ENCODE measurements around the gene SAXO1. TPM values are rescaled to one million over a fixed set of nuclear protein-coding genes. Genes with fewer than 3 reads are reported as not detected.
"Not testable (repeated sequence)": the region's sequence is repeated elsewhere in the genome, so short reads cannot be mapped to it uniquely, and the experiment has no call there.

SAXO1 gene
- total RNA-seq, 1 experiment from 2014 or later, result not detected

GRCh38 chr9:18939943-18940342, 93.1 kb downstream of the SAXO1 start:
- Histone ChIP-seq H4K20me1 (ENCODE audit: low read length) (no peaks in the 10 kb centered on the region), H3K9ac (ENCODE audit: low read length) (no peak overlapping the region), H3F3A (ENCODE audit: low read length, unreplicated experiment) (no peaks in the 10 kb centered on the region), H2AFZ (ENCODE audit: low read length) (no peak overlapping the region), H3K27me3 (ENCODE audit: low read length) (0 out of 2 replicates have a peak, but pooled peaks cover 3% of the 10 kb centered on the region), H3K4me3 (ENCODE audit: low read length) (no peak overlapping the region), H3K27ac (ENCODE audit: low read length) (no peak overlapping the region), H3K4me2 (ENCODE audit: low read length) (no peak overlapping the region), H3K79me2 (ENCODE audit: low read length) (no peaks in the 10 kb centered on the region), H3K4me1 (ENCODE audit: insufficient read depth, low read length) (no peaks in the 10 kb centered on the region), H3K9me2 (replicated peaks; ENCODE audit: low read length) (no peaks in the 10 kb centered on the region), H3K36me3 (ENCODE audit: low read depth, low read length) (no peaks in the 10 kb centered on the region), H3K9me3 (ENCODE audit: low read length) (no peaks in the 10 kb centered on the region)
- POLR2A ChIA-PET (ENCODE audit: unreplicated experiment), result no interaction called here
- no TSS peak for BruUV-seq (replicated peaks)
- CTCF ChIA-PET, result no interaction called here
- DNase-seq (no peak), ATAC-seq (no peak)
- TF ChIP-seq, protein P1, sequence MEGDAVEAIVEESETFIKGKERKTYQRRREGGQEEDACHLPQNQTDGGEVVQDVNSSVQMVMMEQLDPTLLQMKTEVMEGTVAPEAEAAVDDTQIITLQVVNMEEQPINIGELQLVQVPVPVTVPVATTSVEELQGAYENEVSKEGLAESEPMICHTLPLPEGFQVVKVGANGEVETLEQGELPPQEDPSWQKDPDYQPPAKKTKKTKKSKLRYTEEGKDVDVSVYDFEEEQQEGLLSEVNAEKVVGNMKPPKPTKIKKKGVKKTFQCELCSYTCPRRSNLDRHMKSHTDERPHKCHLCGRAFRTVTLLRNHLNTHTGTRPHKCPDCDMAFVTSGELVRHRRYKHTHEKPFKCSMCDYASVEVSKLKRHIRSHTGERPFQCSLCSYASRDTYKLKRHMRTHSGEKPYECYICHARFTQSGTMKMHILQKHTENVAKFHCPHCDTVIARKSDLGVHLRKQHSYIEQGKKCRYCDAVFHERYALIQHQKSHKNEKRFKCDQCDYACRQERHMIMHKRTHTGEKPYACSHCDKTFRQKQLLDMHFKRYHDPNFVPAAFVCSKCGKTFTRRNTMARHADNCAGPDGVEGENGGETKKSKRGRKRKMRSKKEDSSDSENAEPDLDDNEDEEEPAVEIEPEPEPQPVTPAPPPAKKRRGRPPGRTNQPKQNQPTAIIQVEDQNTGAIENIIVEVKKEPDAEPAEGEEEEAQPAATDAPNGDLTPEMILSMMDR (conservative IDR thresholded peaks at IDR 0.05; ENCODE audit: low read depth, low read length), result no peak
- TF ChIP-seq EZH2phosphoT487 (IDR thresholded peaks at IDR 0.05; ENCODE audit: borderline replicate concordance, low read length), result no peak
- TF ChIP-seq EZH2 (IDR thresholded peaks at IDR 0.05; ENCODE audit: low read length, unreplicated experiment), result no peak
- intact Hi-C loops (cut with micrococcal nuclease), result no loop called here

- no peak for ATAC-seq
- ChIA-PET CTCF (interaction anchor here (0.5 kb wide), 1 partner anchor 8 kb away, joined by 3 read pairs; no protein-coding TSS in a partner anchor), POLR2A (ENCODE audit: unreplicated experiment) (no interaction called here)
- intact Hi-C loops (cut with micrococcal nuclease), result no loop called here
- H3K9ac ChIP-seq (ENCODE audit: low read length), result no peak overlapping the region
- H3K4me3 ChIP-seq (ENCODE audit: low read length), result no peak overlapping the region
- no peak for TF ChIP-seq EZH2 (IDR thresholded peaks at IDR 0.05; ENCODE audit: low read length, unreplicated experiment)
- TF ChIP-seq EZH2phosphoT487 (IDR thresholded peaks at IDR 0.05; ENCODE audit: borderline replicate concordance, low read length), result no peak
- TF ChIP-seq, protein P1 (conservative IDR thresholded peaks at IDR 0.05; ENCODE audit: low read depth, low read length), result no peak
- BruUV-seq (replicated peaks), result no TSS peak
- H3K4me2 ChIP-seq (ENCODE audit: low read length), result no peak overlapping the region
- no peaks in the 10 kb centered on the region for H3K4me1 ChIP-seq (ENCODE audit: insufficient read depth, low read length)
- H4K20me1 ChIP-seq (ENCODE audit: low read length), result no peaks in the 10 kb centered on the region
- H2AFZ ChIP-seq (ENCODE audit: low read length), result no peak overlapping the region
- no peaks in the 10 kb centered on the region for H3K9me2 ChIP-seq (replicated peaks; ENCODE audit: low read length)
- no peaks in the 10 kb centered on the region for H3K36me3 ChIP-seq (ENCODE audit: low read depth, low read length)
- H3K9me3 ChIP-seq (ENCODE audit: low read length), result no peaks in the 10 kb centered on the region
- 0 out of 2 replicates have a peak, but pooled peaks cover 3% of the 10 kb centered on the region for H3K27me3 ChIP-seq (ENCODE audit: low read length)
- H3K27ac ChIP-seq (ENCODE audit: low read length), result no peak overlapping the region
- no peaks in the 10 kb centered on the region for H3F3A ChIP-seq (ENCODE audit: low read length, unreplicated experiment)
- H3K79me2 ChIP-seq (ENCODE audit: low read length), result no peaks in the 10 kb centered on the region
- DNase-seq, result no peak
These were observed 96.7 kb downstream of the SAXO1 start for GRCh38 chr9:18936094-18936871.

GRCh38 chr9:18935541-18935940, 97.5 kb downstream of the SAXO1 start:
- H3K27me3 ChIP-seq (ENCODE audit: low read length), result 0 out of 2 replicates have a peak, but pooled peaks cover 3% of the 10 kb centered on the region
- H3F3A ChIP-seq (ENCODE audit: low read length, unreplicated experiment), result no peaks in the 10 kb centered on the region
- ATAC-seq, result no peak
- no peak overlapping the region for H3K4me3 ChIP-seq (ENCODE audit: low read length)
- ChIA-PET CTCF (interaction anchor here (0.5 kb wide), 1 partner anchor 9 kb away, joined by 3 read pairs; no protein-coding TSS in a partner anchor), POLR2A (ENCODE audit: unreplicated experiment) (no interaction called here)
- no peak overlapping the region for H3K27ac ChIP-seq (ENCODE audit: low read length)
- intact Hi-C loops (cut with micrococcal nuclease), result no loop called here
- H3K79me2 ChIP-seq (ENCODE audit: low read length), result no peaks in the 10 kb centered on the region
- H3K9me3 ChIP-seq (ENCODE audit: low read length), result no peaks in the 10 kb centered on the region
- no peak overlapping the region for H2AFZ ChIP-seq (ENCODE audit: low read length)
- H3K9me2 ChIP-seq (replicated peaks; ENCODE audit: low read length), result no peaks in the 10 kb centered on the region
- H3K4me1 ChIP-seq (ENCODE audit: insufficient read depth, low read length), result no peaks in the 10 kb centered on the region
- H3K9ac ChIP-seq (ENCODE audit: low read length), result no peak overlapping the region
- H3K36me3 ChIP-seq (ENCODE audit: low read depth, low read length), result no peaks in the 10 kb centered on the region
- H3K4me2 ChIP-seq (ENCODE audit: low read length), result no peak overlapping the region
- DNase-seq, result no peak
- H4K20me1 ChIP-seq (ENCODE audit: low read length), result no peaks in the 10 kb centered on the region
- TF ChIP-seq, protein P1 (conservative IDR thresholded peaks at IDR 0.05; ENCODE audit: low read depth, low read length), result no peak
- BruUV-seq (replicated peaks), result no TSS peak

- H3K27me3 ChIP-seq (ENCODE audit: low read length); H3K9me3 ChIP-seq (ENCODE audit: low read length); DNase-seq; H3K4me1 ChIP-seq (ENCODE audit: insufficient read depth, low read length); ATAC-seq; intact Hi-C loops (cut with micrococcal nuclease); H3K4me2 ChIP-seq (ENCODE audit: low read length); H4K20me1 ChIP-seq (ENCODE audit: low read length); BruUV-seq (replicated peaks); H2AFZ ChIP-seq (ENCODE audit: low read length); H3K9ac ChIP-seq (ENCODE audit: low read length); H3F3A ChIP-seq (ENCODE audit: low read length, unreplicated experiment); H3K9me2 ChIP-seq (replicated peaks; ENCODE audit: low read length); H3K4me3 ChIP-seq (ENCODE audit: low read length); H3K36me3 ChIP-seq (ENCODE audit: low read depth, low read length); H3K79me2 ChIP-seq (ENCODE audit: low read length); H3K27ac ChIP-seq (ENCODE audit: low read length); CTCF ChIA-PET; POLR2A ChIA-PET (ENCODE audit: unreplicated experiment): not testable (repeated sequence)
These were observed 102.4 kb downstream of the SAXO1 start for GRCh38 chr9:18930611-18931010.
